ENCODE data around the gene ARRB1.

The ARRB1 gene

DNA sequence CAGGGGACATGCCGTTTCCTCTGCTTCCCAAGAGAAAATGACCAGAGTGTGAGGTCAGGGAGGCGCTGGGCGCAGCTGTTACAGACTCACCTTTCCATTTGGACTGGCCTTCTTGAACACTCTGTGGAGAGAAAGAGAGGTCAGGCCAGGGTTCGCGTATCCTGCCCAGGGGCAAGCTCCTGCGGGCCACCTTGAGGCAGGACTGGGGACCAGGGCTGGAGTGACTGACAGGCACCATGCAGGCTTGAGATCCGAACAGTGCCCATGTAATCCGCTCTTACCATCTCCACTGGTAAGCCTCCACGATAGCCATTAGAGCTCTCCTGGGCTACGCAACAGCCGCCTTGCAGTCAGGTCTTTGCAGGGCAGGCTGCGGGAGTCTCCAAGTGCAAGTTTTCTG lies 61.5 kb downstream of the ARRB1 start:
- Histone ChIP-seq H3K27me3 (ENCODE audit: low read depth, low read length) (no peaks in the 10 kb centered on the region), H3K36me3 (ENCODE audit: control insufficient read depth in 1 of 2, insufficient read depth in 2 of 2, low read length in 2 of 2) (peaks cover 21 to 34% of the 10 kb centered on the region in 2 donors), H3K4me1 (ENCODE audit: control insufficient read depth in 1 of 2, insufficient read depth in 2 of 2, low read length in 2 of 2) (peaks cover 0 to 19% of the 10 kb centered on the region in 2 donors), H3K27ac (ENCODE audit: low read length) (no peak overlapping the region), H3K9me3 (ENCODE audit: control insufficient read depth in 1 of 2, low read length in 2 of 2) (no peaks in the 10 kb centered on the region), H3K4me3 (ENCODE audit: low read depth in 1 of 2, low read length in 2 of 2) (no peak overlapping the region)

GRCh38 chr11:75289511-75289760 lies 62.0 kb downstream of the ARRB1 start:
- Histone ChIP-seq H3K9me3 (ENCODE audit: control insufficient read depth in 1 of 2, low read length in 2 of 2) (no peaks in the 10 kb centered on the region), H3K27me3 (ENCODE audit: low read depth, low read length) (no peaks in the 10 kb centered on the region), H3K27ac (ENCODE audit: low read length) (no peak overlapping the region), H3K36me3 (ENCODE audit: control insufficient read depth in 1 of 2, insufficient read depth in 2 of 2, low read length in 2 of 2) (peaks cover 22 to 35% of the 10 kb centered on the region in 2 donors), H3K4me3 (ENCODE audit: low read depth in 1 of 2, low read length in 2 of 2) (no peak overlapping the region), H3K4me1 (ENCODE audit: control insufficient read depth in 1 of 2, insufficient read depth in 2 of 2, low read length in 2 of 2) (peaks cover 0 to 19% of the 10 kb centered on the region in 2 donors)

GRCh38 chr11:75287579-75287978 lies 63.9 kb downstream of the ARRB1 start:
- peaks cover 0 to 18% of the 10 kb centered on the region in 2 donors for H3K4me1 ChIP-seq (ENCODE audit: control insufficient read depth in 1 of 2, insufficient read depth in 2 of 2, low read length in 2 of 2)
- H3K9me3 ChIP-seq (ENCODE audit: control insufficient read depth in 1 of 2, low read length in 2 of 2): no peaks in the 10 kb centered on the region
- no peaks in the 10 kb centered on the region for H3K27me3 ChIP-seq (ENCODE audit: low read depth, low read length)
- no peak overlapping the region for H3K4me3 ChIP-seq (ENCODE audit: low read depth in 1 of 2, low read length in 2 of 2)
- H3K36me3 ChIP-seq (ENCODE audit: control insufficient read depth in 1 of 2, insufficient read depth in 2 of 2, low read length in 2 of 2): peaks cover 33 to 46% of the 10 kb centered on the region in 2 donors
- H3K27ac ChIP-seq (ENCODE audit: low read length): no peak overlapping the region

GRCh38 chr11:75286826-75287465 lies 64.5 kb downstream of the ARRB1 start:
- Histone ChIP-seq H3K4me1 (ENCODE audit: control insufficient read depth in 1 of 2, insufficient read depth in 2 of 2, low read length in 2 of 2) (peaks cover 0 to 16% of the 10 kb centered on the region in 2 donors), H3K27me3 (ENCODE audit: low read depth, low read length) (no peaks in the 10 kb centered on the region), H3K4me3 (ENCODE audit: low read depth in 1 of 2, low read length in 2 of 2) (no peak overlapping the region), H3K27ac (ENCODE audit: low read length) (no peak overlapping the region), H3K36me3 (ENCODE audit: control insufficient read depth in 1 of 2, insufficient read depth in 2 of 2, low read length in 2 of 2) (peaks cover 40 to 52% of the 10 kb centered on the region in 2 donors), H3K9me3 (ENCODE audit: control insufficient read depth in 1 of 2, low read length in 2 of 2) (no peaks in the 10 kb centered on the region)

DNA sequence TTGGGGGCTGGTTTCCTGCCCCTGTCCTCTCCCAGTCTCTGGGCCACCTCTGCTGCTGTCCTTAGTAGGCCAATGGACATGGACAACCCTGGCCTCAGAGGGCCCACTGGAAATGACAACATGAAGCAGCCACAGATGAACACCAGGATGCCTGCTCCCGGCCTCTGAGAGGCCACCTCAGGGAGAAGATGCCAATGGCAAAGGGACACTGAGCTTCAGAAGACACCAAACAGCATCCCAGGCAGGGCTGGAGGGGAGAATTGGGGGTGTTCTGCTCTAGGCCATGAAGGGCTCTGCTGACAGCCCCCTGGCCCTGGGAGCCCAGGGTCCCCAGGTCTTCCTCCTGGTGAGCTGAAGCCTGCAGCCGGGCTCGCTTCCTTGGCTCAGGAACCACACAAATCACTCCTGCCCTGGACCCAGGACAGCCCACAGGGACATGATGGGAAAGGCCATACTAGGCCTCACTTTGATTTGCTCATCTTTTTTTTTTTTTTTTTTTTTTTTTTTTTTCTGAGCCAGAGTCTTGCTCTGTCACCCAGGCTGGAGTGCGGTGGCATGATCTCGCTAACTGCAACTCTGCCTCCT lies 65.6 kb downstream of the ARRB1 start:
- Histone ChIP-seq H3K27ac (ENCODE audit: low read length) (no peak overlapping the region), H3K27me3 (ENCODE audit: low read depth, low read length) (no peaks in the 10 kb centered on the region), H3K36me3 (ENCODE audit: control insufficient read depth in 1 of 2, insufficient read depth in 2 of 2, low read length in 2 of 2) (peaks cover 47 to 63% of the 10 kb centered on the region in 2 donors)

GRCh38 chr11:75283391-75283931 lies 68.0 kb downstream of the ARRB1 start:
- Histone ChIP-seq H3K27me3 (ENCODE audit: low read depth, low read length) (no peaks in the 10 kb centered on the region), H3K4me1 (ENCODE audit: control insufficient read depth in 1 of 2, insufficient read depth in 2 of 2, low read length in 2 of 2) (peaks cover 0 to 11% of the 10 kb centered on the region in 2 donors), H3K9me3 (ENCODE audit: control insufficient read depth in 1 of 2, low read length in 2 of 2) (no peaks in the 10 kb centered on the region), H3K4me3 (ENCODE audit: low read depth in 1 of 2, low read length in 2 of 2) (no peak overlapping the region), H3K27ac (ENCODE audit: low read length) (no peak overlapping the region), H3K36me3 (ENCODE audit: control insufficient read depth in 1 of 2, insufficient read depth in 2 of 2, low read length in 2 of 2) (peaks cover 50 to 58% of the 10 kb centered on the region in 2 donors)

More for the DNA sequence above, 65.6 kb downstream of the ARRB1 start:
- Histone ChIP-seq H3K9me3 (ENCODE audit: control insufficient read depth in 1 of 2, low read length in 2 of 2) (no peaks in the 10 kb centered on the region), H3K4me3 (ENCODE audit: low read depth in 1 of 2, low read length in 2 of 2) (no peak overlapping the region), H3K4me1 (ENCODE audit: control insufficient read depth in 1 of 2, insufficient read depth in 2 of 2, low read length in 2 of 2) (peaks cover 0 to 16% of the 10 kb centered on the region in 2 donors)

DNA sequence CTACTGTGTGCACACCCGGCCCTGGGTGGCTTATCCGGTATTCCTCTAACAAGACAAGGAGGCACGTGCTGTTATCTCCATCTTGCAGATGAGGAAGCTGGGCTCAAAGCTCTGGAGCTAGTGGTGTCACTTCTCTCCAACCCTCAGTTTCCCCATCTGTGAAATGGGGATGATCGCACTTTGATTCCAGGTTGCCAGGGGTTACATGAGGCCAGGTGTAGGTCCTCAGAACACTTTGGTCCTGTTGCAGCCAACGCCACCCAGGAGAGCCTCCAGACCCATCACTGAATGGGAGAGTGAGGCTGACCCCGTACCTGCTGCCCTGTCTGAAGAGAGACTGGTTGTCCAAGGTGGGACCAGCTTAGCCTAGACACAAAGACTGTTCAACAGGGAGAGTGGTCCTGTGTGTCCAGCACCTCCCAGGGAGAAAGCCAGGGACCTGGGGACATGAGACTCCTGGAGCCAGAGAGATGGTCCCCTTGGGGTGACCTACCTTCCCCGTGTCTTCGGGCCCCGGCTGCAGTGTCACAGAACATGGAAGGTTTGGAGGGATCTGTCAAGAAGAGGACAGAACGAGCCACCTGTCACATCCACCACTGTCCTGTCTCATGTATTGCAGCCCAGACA lies 69.9 kb downstream of the ARRB1 start:
- Histone ChIP-seq H3K27me3 (ENCODE audit: low read depth, low read length) (no peaks in the 10 kb centered on the region), H3K4me3 (ENCODE audit: low read depth in 1 of 2, low read length in 2 of 2) (no peak overlapping the region), H3K4me1 (ENCODE audit: control insufficient read depth in 1 of 2, insufficient read depth in 2 of 2, low read length in 2 of 2) (peaks cover 2 to 11% of the 10 kb centered on the region in 2 donors), H3K9me3 (ENCODE audit: control insufficient read depth in 1 of 2, low read length in 2 of 2) (no peaks in the 10 kb centered on the region), H3K27ac (ENCODE audit: low read length) (no peak overlapping the region), H3K36me3 (ENCODE audit: control insufficient read depth in 1 of 2, insufficient read depth in 2 of 2, low read length in 2 of 2) (peaks cover 66 to 67% of the 10 kb centered on the region in 2 donors)

DNA sequence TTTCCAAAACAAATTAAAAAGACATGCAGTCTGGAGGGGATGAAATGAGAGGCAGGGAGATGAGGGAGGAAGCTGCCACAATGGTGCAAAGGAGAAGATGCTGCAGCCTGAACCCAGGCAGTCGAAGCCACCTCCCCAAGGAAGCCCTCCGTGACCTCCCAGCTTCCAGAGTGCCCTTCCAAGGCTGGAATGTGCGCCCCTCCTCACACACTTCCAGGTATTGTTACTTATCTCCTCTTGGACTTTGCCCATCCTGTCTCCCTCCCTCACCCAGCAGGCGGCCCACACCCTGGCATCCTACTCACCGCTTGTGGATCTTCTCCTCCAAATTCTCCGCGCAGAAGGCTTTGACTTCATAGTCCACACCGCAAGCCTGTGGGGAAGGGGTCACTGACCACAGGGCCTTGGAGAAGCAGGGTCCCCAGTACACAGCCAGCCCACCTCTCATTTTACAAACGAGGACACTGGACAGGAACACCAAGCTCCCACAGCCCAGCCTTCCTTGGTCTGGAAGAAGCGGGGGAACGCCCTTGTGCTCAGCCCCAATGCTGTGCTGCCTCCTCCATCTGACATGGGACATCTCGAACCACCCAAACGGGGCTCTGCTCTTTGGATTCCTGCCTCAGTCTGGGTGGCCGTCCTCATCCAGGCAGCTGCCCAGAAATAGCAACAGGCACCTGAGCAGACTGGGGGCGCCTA lies 70.5 kb downstream of the ARRB1 start:
- H3K27me3 ChIP-seq (ENCODE audit: low read depth, low read length): no peaks in the 10 kb centered on the region
- no peak overlapping the region for H3K27ac ChIP-seq (ENCODE audit: low read length)
- H3K4me3 ChIP-seq (ENCODE audit: low read depth in 1 of 2, low read length in 2 of 2): no peak overlapping the region
- no peaks in the 10 kb centered on the region for H3K9me3 ChIP-seq (ENCODE audit: control insufficient read depth in 1 of 2, low read length in 2 of 2)
- peaks cover 63 to 67% of the 10 kb centered on the region in 2 donors for H3K36me3 ChIP-seq (ENCODE audit: control insufficient read depth in 1 of 2, insufficient read depth in 2 of 2, low read length in 2 of 2)
- peaks cover 7 to 11% of the 10 kb centered on the region in 2 donors for H3K4me1 ChIP-seq (ENCODE audit: control insufficient read depth in 1 of 2, insufficient read depth in 2 of 2, low read length in 2 of 2)

GRCh38 chr11:75280227-75280701 lies 71.2 kb downstream of the ARRB1 start:
- Histone ChIP-seq H3K36me3 (ENCODE audit: control insufficient read depth in 1 of 2, insufficient read depth in 2 of 2, low read length in 2 of 2) (peaks cover 57 to 60% of the 10 kb centered on the region in 2 donors), H3K27ac (ENCODE audit: low read length) (no peak overlapping the region), H3K27me3 (ENCODE audit: low read depth, low read length) (no peaks in the 10 kb centered on the region), H3K9me3 (ENCODE audit: control insufficient read depth in 1 of 2, low read length in 2 of 2) (no peaks in the 10 kb centered on the region), H3K4me3 (ENCODE audit: low read depth in 1 of 2, low read length in 2 of 2) (no peak overlapping the region), H3K4me1 (ENCODE audit: control insufficient read depth in 1 of 2, insufficient read depth in 2 of 2, low read length in 2 of 2) (peaks cover 11 to 13% of the 10 kb centered on the region in 2 donors)

DNA sequence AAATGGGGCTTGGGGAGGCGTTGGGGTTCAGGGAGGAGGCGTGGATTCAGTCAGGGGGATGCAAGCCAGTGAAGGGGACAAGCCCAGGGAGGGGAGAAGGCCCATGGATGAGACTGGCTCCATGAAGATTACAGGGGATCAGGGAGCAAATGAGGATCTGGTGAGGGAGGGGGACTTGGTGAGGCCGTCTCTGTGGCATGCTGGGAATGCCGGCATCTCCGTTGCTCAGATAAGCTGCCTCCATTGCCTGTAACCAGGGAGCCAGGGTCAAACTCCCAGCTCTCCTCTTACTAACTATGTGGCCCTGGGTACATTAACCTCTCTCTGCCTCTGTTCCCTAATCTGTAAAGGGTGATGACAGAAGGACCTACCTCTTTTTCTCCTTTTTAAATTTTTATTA lies 72.2 kb downstream of the ARRB1 start:
- Histone ChIP-seq H3K27me3 (ENCODE audit: low read depth, low read length) (no peaks in the 10 kb centered on the region), H3K4me3 (ENCODE audit: low read depth in 1 of 2, low read length in 2 of 2) (no peak overlapping the region), H3K4me1 (ENCODE audit: control insufficient read depth in 1 of 2, insufficient read depth in 2 of 2, low read length in 2 of 2) (peaks cover 11 to 13% of the 10 kb centered on the region in 2 donors), H3K27ac (ENCODE audit: low read length) (no peak overlapping the region), H3K36me3 (ENCODE audit: control insufficient read depth in 1 of 2, insufficient read depth in 2 of 2, low read length in 2 of 2) (peaks cover 53 to 57% of the 10 kb centered on the region in 2 donors), H3K9me3 (ENCODE audit: control insufficient read depth in 1 of 2, low read length in 2 of 2) (no peaks in the 10 kb centered on the region)
